ENCODE measurements around the gene SLC6A16.

Gene SLC6A16

GRCh38 chr19:49264258-49264657 is 60.7 kb downstream of the SLC6A16 start:
- no peak for DNase-seq

DNA sequence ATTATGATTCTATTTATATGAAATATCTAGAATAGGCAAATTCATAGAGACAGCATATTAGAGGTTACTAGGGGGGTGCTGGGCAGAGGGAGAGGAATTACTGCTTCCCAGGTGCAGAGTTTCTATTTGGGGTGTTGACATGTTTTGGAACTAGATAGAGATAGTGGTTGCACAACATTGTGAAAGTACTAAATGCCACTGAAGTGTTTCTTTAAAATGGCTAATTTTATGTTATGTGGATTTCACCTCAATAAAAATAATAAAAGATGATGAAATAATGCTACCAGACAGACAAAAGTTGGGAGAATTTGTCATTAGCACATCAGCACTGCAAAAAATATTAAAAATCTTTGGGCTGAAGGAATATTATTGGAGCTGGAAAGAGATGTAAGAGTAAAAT is 63.4 kb downstream of the SLC6A16 start:
- DNase-seq = no peak

GRCh38 chr19:49256691-49257090 is 68.3 kb downstream of the SLC6A16 start:
- DNase-seq = no peak

DNA sequence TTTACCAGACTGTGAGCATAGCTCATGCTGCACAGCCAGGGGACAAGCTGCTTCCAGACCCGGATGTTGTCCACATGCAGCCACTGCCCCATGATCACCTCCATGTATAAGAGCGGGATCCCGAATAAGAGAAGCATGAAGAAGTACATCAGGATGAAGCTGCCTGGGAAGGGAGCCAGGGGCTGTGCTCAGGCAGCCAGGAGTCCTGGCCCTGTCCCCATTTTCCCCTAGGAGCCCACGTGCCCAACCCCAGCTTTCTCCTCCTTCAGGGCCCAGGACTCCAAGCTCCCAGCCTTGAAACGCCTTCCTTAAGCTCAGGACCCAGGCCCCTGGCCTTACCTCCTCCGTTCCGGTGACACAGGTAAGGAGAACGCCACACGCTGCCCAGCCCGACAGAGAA is 69.3 kb downstream of the SLC6A16 start:
- no peak for DNase-seq

DNA sequence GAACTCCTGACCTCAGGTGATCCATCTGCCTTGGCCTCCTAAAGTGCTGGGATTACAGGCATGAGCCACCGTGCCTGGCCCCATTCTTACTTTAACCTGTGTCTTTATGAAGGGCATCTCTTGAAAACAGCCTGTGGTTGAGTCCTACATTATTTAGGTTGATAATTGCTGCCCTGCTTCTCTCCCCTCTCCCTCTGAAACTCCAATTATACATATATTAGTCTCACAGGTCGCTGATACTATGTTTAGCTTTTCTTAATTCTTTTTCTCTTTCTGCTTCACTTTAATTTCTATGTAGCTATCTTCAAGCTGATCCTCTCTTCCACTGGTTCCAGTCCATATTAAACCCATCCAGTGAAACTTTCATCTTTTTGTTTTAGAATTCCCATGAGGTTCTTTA is 75.1 kb downstream of the SLC6A16 start:
- no peak for DNase-seq

- DNase-seq = no peak
Observed at GRCh38 chr19:49247676-49248075, 77.3 kb downstream of the SLC6A16 start.

DNA sequence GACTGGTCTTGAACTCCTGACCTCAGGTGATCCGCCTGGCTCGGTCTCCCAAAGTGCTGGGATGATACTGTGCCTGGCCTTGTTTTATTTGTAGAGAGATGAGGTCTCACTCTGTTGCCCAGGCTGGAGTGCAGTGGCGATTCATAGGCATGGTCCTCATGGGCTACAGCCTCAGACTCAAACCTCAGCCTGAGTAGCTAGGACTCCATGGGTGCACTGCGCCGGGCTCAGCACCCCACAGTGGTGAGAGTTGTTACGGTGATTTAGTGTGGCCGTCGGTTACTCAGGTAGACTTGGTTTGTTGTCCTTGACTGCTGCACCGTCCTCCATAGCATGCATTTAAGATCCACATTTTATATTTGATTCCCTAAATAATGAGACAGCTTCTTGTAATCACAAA is 80.7 kb downstream of the SLC6A16 start:
- no peak for DNase-seq

- no peak for DNase-seq
Observed at GRCh38 chr19:49243726-49244125, 81.3 kb downstream of the SLC6A16 start.

DNA sequence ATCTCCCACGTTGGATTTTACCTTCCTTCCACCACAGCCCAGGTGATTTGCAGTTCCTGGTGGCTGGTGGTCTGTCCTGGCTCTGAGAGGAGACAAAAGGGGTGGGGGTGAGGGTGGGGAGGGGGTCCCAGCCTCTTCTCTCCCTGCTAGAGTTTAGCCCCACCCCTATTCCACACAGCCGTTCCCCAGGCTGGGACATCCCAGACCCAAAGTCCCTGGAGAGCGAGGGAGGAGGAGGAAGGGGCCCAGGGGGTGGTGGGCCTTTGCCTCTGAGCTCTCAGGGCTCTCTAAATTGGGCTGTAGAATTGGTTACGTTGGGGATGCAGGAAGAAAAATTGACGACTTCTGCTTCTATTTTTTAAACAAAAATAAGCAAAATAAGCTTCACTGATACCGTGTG is 81.9 kb downstream of the SLC6A16 start:
- no peak for DNase-seq

- no peak for DNase-seq
Observed at GRCh38 chr19:49241769-49242168, 83.2 kb downstream of the SLC6A16 start.

All from activated gamma-delta T cell treated with Interleukin-2 at 50 U/mL for 16 hours (primary cell).